Coronary artery (tissue), 2 donors: ENCODE data around the gene SPATA6.
A peak's percentile ranks its signal among the peaks of the same experiment; 100 is the strongest.

Source experiments
- DNase-seq: peaks from one replicate; pipeline ENCODE4 v3.0.0-alpha.2; 2017; ENCODE audit warnings: low spot score
- H3K27ac ChIP-seq, 2 donors: fragments of 200-600 bp; sonication (generic); one replicate each; pipeline ENCODE4 v1.5.1; 2016 to 2019
- H3K4me3 ChIP-seq: fragments of 200-600 bp; sonication (generic); 2 replicates; pipeline ENCODE4 v1.5.1; 2016; ENCODE audit warnings: mild to moderate bottlenecking, moderate library complexity
- CTCF ChIP-seq: fragments of 200-600 bp; sonication (generic); IDR thresholded peaks from one replicate; pipeline ENCODE4 v1.5.1; 2019; ENCODE audit warnings: antibody characterized with exemption

SPATA6 gene

GRCh38 chr1:48472638-48473037, 634 bp upstream of the SPATA6 start:
- peak overlapping the region; percentile 91 to 93 for H3K27ac ChIP-seq
- H3K4me3 ChIP-seq = peak overlapping the region; percentile 89
- TF ChIP-seq CTCF = no peak
- no peak for DNase-seq

- Histone ChIP-seq H3K4me3 (peak overlapping the region; percentile 89), H3K27ac (peak overlapping the region; percentile 91 to 93)
- DNase-seq = peak; percentile 75
- TF ChIP-seq CTCF = no peak
Observed at GRCh38 chr1:48470950-48471690, 884 bp downstream of the SPATA6 start.

- no peak for TF ChIP-seq CTCF
- Histone ChIP-seq H3K4me3 (peak overlapping the region; percentile 89), H3K27ac (peak overlapping the region; percentile 91 to 93)
- peak; percentile 74 for DNase-seq
Observed at GRCh38 chr1:48470481-48470855, 1.5 kb downstream of the SPATA6 start.

- TF ChIP-seq CTCF = no peak
- Histone ChIP-seq H3K27ac (peak overlapping the region; percentile 91 to 93), H3K4me3 (peak overlapping the region; percentile 89)
- DNase-seq = peak; percentile 78
Observed at GRCh38 chr1:48469616-48470480, 2.2 kb downstream of the SPATA6 start.

GRCh38 chr1:48466594-48466993, 5.4 kb downstream of the SPATA6 start:
- no peak for TF ChIP-seq CTCF
- no peak for DNase-seq
- no peak overlapping the region for H3K27ac ChIP-seq
- H3K4me3 ChIP-seq = no peak overlapping the region

- Histone ChIP-seq H3K4me3 (no peak overlapping the region), H3K27ac (no peak overlapping the region)
- DNase-seq = no peak
- TF ChIP-seq CTCF = no peak
Observed at GRCh38 chr1:48462716-48463302, 9.2 kb downstream of the SPATA6 start.
